Right lobe of liver (tissue), 4 donors: Measurements from ENCODE around the gene GRIN2B.

Experiments
- CTCF ChIP-seq, 4 donors: fragments of 200-600 bp in 3 of 4; fragments of 450-650 bp in 1 of 4; IDR thresholded peaks; one replicate each; pipeline versions ENCODE4 v1.5.1 to v1.8.0; 2016 to 2022; ENCODE audit warnings: antibody characterized with exemption in 4 of 4, mild to moderate bottlenecking in 2 of 4
- POLR2A ChIP-seq: fragments of 450-650 bp; IDR thresholded peaks from one replicate; pipeline ENCODE4 v1.6.1; 2017; ENCODE audit warnings: antibody characterized with exemption, mild to moderate bottlenecking
- donor health status: DM: no; HTN: no; CAD: no.
- donor health status: DM: no; HTN: no; CAD: no.
- donor health status: DM: no; HTN: yes; CAD: no.

DNA sequence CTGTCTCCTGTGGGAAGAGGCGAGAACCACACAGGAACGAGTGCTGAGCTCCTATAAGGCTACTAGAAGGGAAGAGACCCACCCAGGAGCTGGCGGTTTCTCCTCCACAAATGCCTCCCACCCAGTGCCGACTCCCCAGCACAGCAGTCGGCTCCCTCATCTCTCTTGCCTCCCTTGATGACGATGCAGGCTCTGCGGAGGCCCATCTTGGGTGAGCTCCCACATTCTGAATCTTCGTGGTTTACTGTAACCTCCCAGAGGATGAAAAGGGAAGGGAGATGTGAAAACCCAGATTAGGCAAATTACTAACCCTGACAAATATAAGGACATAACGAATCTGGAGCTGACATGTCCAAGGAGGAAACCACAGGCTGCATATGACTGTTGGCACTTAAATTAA, 23.8 kb downstream of the GRIN2B start:
- TF ChIP-seq POLR2A: no peak
- no peak for TF ChIP-seq CTCF (IDR thresholded peaks at IDR 0.05)
